T follicular helper cell (primary cell): ENCODE measurements around the gene DENND1C.

Source experiments
- DNase-seq: peaks from one replicate; pipeline ENCODE4 v3.0.0-alpha.2; 2020; ENCODE audit warnings: low read depth

The DENND1C gene

DNA sequence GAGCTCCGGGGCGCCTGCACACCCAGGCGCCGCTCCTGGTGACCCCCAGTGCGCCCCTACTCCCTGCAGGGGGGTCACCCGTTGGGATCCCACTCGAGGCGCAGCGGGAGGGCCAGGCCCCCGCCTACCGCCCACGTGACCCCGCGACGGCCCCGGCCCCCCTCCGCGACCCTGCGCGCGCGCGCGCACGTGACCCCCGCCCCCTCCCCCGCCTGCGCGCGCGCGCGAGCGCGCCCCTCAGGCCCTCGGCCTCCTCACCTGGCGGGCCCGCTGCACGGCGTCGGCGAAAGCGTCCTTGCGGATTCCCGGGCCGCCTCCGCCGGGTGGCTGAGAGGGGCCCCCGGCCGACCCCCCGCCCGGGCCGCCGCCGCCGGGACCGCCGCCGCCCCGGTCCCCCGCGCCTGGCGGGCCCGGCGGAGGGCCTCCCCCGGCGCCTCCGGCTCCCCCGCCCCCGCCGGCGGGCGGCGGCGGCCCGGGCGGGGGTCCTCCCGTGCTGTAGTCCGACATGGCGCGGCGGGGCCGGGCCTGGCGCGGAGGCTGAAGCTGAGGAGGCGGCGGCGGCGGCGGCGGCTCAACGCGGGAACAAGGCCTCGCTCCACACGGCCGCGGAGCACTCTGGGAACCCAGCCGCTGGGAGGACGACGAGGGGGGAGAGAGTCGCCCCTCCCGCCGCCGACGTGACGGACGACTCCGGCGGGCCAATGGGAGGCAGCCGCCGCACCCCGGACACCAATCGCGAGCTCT, 57.2 kb downstream of the DENND1C start, which contains the start of gene KHSRP:
KHSRP (minus strand) TSS at position 617 of the 744 bp plus-strand sequence; CDS start at position 507, 110 bp downstream.
- DNase-seq, result no peak

DNA sequence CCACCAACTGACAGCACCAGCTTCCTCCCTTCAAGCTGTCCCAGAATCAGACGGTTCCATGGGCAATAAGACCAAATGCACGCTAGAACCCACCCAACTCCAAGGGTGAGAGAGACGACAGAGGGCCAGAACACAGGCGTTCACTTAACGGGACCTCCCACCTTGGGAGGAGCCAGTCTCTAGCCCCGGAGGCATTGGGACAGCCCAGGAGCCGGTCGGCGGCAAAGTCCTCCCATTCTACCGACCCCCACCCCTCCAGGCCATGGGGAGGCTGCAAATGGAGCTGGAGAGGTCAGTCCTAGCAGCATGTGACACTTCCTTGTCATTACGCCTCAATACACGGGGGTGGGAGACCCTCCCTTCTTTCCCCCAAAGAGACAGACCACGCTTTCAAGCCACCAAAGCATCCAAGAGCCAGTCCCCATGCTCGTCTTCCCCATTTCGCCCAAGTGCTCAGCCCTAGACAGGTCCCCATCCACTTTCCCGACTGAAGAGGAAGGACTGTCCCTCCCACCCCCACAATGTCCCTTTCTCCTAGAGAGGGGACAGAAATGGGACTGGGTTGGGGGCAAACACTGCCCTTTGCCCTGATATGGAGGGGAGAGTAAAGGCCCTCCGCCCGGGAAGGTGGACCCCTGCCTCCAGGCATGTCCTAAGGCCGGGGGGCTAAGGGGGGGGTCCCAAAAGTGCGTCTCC, 57.9 kb downstream of the DENND1C start:
- DNase-seq, result no peak

DNA sequence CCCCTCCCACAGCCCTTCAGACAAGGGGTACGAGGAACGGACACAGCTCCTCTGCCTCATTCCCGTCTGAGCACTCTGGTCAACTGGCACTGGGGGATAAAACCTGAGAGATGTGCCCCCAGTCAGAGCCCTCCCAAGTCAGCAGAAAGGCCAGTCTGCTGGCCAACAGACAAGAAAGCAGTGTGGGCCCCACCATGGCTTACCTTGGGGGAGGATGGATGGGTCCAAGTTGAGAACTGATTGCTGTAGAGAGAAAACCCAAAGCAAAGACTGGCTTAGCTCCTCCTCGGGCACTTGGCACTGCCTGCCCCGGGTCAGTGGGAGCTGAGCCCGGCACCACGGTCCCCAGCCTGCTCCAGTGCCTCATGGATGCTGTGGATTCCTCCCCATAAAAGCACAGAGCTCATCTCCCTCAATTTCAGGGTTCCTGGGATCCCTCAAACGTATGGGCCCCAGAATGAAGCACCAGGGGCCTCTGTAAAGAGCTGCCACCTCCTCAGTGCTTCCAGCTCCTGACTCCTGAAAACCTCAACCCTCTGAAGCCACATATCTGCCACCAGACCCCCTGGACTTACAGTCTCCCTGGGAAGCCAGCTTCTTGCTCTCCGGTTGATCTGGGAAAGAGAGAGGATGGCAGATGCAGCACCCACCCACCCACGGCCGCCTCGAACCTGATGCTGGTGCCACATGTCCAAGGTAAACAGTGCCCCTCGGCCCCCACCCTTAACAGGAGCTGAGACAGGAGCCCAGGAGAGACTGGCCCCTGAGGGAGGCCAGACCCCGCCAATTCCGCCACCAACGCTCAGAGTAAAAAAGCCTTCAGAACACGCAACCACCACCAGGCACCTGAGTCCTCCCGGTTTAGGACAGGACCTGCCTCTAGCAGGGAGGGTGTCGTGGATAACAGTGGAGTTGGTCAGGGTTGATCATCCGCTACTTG, 60.2 kb downstream of the DENND1C start:
- DNase-seq, result no peak

DNA sequence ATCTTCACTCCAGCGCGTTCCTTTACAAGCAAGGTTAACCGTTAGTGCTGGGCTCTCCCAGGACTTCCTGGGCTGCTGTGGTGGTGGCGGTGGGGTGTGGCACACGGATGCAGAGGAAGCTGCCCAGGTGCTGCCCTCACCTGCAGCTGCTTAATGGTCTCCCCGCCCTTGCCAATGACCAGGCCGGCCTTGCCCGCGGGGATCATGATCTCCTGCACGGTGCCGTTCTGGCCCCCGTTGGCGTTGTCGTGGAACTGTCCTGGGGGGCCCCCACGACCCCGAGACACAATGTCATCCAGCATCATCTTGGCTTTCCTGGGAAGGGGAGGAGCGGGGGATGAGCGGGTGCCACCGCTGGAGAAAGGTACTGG, 63.0 kb downstream of the DENND1C start:
- no peak for DNase-seq

DNA sequence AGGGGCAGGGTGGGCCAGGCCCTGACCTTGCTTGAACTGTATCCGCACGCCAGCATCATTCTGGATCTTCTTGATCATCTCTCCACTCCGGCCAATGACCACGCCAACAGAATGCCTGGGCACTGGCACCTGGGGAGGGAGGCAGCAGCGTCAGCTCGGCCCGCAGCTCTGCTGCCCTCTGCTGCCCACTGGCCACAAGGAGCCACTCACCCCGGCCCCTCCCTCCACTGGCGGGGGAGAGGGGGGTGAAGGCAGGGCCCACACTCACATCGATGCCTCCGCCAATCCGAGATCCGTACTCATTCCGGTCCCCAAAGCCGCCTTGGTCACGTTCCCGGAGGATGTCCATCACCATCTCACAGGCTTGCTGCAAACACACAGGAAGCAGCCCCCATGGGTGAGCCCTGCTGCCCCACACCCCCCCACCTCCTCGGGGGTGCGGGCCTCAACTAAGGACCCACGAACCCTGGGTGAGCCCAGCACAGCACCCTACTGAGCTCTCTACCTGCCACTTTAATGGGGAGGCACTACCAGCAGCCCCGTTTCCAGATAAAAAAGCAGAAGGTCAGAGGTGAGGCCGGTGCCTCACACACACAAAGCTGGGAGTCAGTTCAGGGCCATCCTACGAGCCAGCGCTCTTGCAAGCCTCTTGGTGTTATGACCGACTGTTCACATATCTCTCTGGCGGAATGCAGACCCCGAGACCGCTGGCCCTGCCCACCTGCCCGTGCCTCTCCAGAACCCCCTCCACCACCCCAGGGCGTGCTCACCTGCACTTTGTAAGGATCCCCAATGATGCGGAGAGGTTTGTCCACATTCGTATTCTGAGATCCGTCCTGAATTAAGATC, 63.6 kb downstream of the DENND1C start:
- DNase-seq, result no peak
